ENCODE measurements around the gene GRM4.

Gene GRM4

DNA sequence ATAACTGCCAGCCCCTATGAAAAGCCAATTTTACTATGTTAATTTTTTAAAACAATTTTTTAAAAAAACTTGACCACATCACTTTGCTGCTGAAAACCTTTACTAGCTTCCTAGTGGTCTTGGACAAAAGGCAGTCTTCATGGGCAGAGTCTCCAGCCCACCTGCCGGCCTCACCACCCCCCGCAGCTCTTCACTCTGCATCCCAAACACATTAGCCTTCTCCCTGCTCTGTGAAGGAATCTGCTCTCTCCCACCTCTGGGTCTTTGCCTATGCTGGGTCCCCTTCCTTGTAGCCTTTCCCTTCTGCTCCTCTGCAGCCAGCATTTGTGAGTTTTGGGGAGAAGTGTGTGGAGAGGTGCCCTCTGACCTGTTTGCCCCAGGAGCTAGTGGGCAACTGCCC, 171.4 kb downstream of the GRM4 start:
- TF ChIP-seq, protein P1, sequence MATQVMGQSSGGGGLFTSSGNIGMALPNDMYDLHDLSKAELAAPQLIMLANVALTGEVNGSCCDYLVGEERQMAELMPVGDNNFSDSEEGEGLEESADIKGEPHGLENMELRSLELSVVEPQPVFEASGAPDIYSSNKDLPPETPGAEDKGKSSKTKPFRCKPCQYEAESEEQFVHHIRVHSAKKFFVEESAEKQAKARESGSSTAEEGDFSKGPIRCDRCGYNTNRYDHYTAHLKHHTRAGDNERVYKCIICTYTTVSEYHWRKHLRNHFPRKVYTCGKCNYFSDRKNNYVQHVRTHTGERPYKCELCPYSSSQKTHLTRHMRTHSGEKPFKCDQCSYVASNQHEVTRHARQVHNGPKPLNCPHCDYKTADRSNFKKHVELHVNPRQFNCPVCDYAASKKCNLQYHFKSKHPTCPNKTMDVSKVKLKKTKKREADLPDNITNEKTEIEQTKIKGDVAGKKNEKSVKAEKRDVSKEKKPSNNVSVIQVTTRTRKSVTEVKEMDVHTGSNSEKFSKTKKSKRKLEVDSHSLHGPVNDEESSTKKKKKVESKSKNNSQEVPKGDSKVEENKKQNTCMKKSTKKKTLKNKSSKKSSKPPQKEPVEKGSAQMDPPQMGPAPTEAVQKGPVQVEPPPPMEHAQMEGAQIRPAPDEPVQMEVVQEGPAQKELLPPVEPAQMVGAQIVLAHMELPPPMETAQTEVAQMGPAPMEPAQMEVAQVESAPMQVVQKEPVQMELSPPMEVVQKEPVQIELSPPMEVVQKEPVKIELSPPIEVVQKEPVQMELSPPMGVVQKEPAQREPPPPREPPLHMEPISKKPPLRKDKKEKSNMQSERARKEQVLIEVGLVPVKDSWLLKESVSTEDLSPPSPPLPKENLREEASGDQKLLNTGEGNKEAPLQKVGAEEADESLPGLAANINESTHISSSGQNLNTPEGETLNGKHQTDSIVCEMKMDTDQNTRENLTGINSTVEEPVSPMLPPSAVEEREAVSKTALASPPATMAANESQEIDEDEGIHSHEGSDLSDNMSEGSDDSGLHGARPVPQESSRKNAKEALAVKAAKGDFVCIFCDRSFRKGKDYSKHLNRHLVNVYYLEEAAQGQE (IDR thresholded peaks at IDR 0.05; ENCODE audit: low read depth), result no peak
- TF ChIP-seq CREB1 (IDR thresholded peaks at IDR 0.05; ENCODE audit: low read depth) (no peak), RAD21 (IDR thresholded peaks at IDR 0.05; ENCODE audit: low read depth) (no peak), NFIC (IDR thresholded peaks at IDR 0.05) (no peak), TAF1 (IDR thresholded peaks at IDR 0.05; ENCODE audit: low read depth) (no peak), CEBPB (IDR thresholded peaks at IDR 0.05) (no peak), TEAD4 (IDR thresholded peaks at IDR 0.05) (no peak), EGR1 (IDR thresholded peaks at IDR 0.05) (no peak), TCF12 (IDR thresholded peaks at IDR 0.05; ENCODE audit: low read depth) (no peak), EP300 (IDR thresholded peaks at IDR 0.05; ENCODE audit: borderline replicate concordance) (no peak)

GRCh38 chr6:33974030-33974429, 171.9 kb downstream of the GRM4 start:
- TF ChIP-seq, protein P1 (IDR thresholded peaks at IDR 0.05; ENCODE audit: low read depth), result no peak
- TF ChIP-seq EP300 (IDR thresholded peaks at IDR 0.05; ENCODE audit: borderline replicate concordance) (peak; percentile 67; the same call in 1 of the 2 replicates), FOXM1 (IDR thresholded peaks at IDR 0.05; ENCODE audit: borderline replicate concordance, low read depth) (0 out of 2 replicates have a peak, but pooled peaks have one; percentile 29), RAD21 (IDR thresholded peaks at IDR 0.05; ENCODE audit: low read depth) (no peak), CEBPB (IDR thresholded peaks at IDR 0.05) (no peak), NFIC (IDR thresholded peaks at IDR 0.05) (peak; percentile 66), CREB1 (IDR thresholded peaks at IDR 0.05; ENCODE audit: low read depth) (no peak), TEAD4 (IDR thresholded peaks at IDR 0.05) (no peak; the same call in 1 of the 2 replicates), TCF12 (IDR thresholded peaks at IDR 0.05; ENCODE audit: low read depth) (peak; percentile 36; the same call in 1 of the 2 replicates), ZBTB7A (IDR thresholded peaks at IDR 0.05; ENCODE audit: low read depth) (no peak), YY1 (IDR thresholded peaks at IDR 0.05; ENCODE audit: low read depth) (no peak), TAF1 (IDR thresholded peaks at IDR 0.05; ENCODE audit: low read depth) (no peak), EGR1 (IDR thresholded peaks at IDR 0.05) (no peak)
- TF ChIP-seq, protein P2, sequence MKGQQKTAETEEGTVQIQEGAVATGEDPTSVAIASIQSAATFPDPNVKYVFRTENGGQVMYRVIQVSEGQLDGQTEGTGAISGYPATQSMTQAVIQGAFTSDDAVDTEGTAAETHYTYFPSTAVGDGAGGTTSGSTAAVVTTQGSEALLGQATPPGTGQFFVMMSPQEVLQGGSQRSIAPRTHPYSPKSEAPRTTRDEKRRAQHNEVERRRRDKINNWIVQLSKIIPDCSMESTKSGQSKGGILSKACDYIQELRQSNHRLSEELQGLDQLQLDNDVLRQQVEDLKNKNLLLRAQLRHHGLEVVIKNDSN (IDR thresholded peaks at IDR 0.05), result peak; percentile 7; the same call in 1 of the 2 replicates
- TF ChIP-seq, protein P3, sequence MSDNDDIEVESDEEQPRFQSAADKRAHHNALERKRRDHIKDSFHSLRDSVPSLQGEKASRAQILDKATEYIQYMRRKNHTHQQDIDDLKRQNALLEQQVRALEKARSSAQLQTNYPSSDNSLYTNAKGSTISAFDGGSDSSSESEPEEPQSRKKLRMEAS (IDR thresholded peaks at IDR 0.05), result no peak

GRCh38 chr6:33971580-33971979, 174.3 kb downstream of the GRM4 start:
- TF ChIP-seq EGR1 (IDR thresholded peaks at IDR 0.05), result no peak
